AG04450 (cell line): ENCODE results near the gene KYAT1. TPM values are rescaled to one million over a fixed set of nuclear protein-coding genes. Genes with fewer than 3 reads are reported as not detected.

Experiments
- CTCF ChIA-PET: fragments of 300-600, 350-600 bp; formaldehyde crosslinking; extraction: SDS; loops from one replicate; lab custom pipeline; 2022; ENCODE audit warnings: antibody characterized with exemption, inconsistent platforms; lab: Charles Lee
- POLR2A ChIA-PET: fragments of 350-600 bp; formaldehyde crosslinking; extraction: SDS; loops from one replicate; lab custom pipeline; 2021; ENCODE audit warnings: antibody characterized with exemption, inconsistent platforms; lab: Yijun Ruan, JAX
- DNase-seq: peaks from one replicate; pipeline ENCODE4 v3.0.0-alpha.2; 2011; ENCODE audit warnings: low read depth, low spot score
- H3K27ac ChIP-seq: one replicate; pipeline ENCODE4 v1.5.1; 2012; ENCODE audit warnings: low read depth, low read length, control low read depth
- H3K27me3 ChIP-seq: one replicate; pipeline ENCODE4 v1.6.0; 2012; ENCODE audit warnings: low read length; ENCODE audit not compliant: control insufficient read depth, insufficient read depth
- H3K4me3 ChIP-seq: 2 replicates; pipeline ENCODE4 v1.5.1; 2011; ENCODE audit warnings: mild to moderate bottlenecking, low read depth, low read length, control low read depth
- H3K9me3 ChIP-seq: 2 replicates; pipeline ENCODE4 v1.5.1; 2012; ENCODE audit warnings: low read length; ENCODE audit not compliant: control insufficient read depth, insufficient read depth
- CTCF ChIP-seq: IDR thresholded peaks from 2 replicates; pipeline ENCODE4 v1.5.1; 2011; ENCODE audit warnings: low read depth, low read length, control low read depth, inconsistent platforms
- polyA plus RNA-seq: library from polyadenylated mRNA; depleted of rRNA; stranded (reverse); fragments of >200 nt; gene quantifications from 2 replicates; pipeline ENCODE4 v1.2.3, GENCODE V29; 2011

Gene KYAT1
- polyA plus RNA-seq, 1 experiment: 5.2 TPM

GRCh38 chr9:128823362-128823902 lies 58.3 kb downstream of the KYAT1 start:
- Histone ChIP-seq H3K9me3 (no peaks in the 10 kb centered on the region), H3K27me3 (no peaks in the 10 kb centered on the region), H3K27ac (no peak overlapping the region), H3K4me3 (no peak overlapping the region)
- CTCF ChIA-PET: no interaction called here
- DNase-seq: no peak
- POLR2A ChIA-PET: no interaction called here
- no peak for TF ChIP-seq CTCF

- ChIA-PET CTCF (no interaction called here), POLR2A (no interaction called here)
- no peak for TF ChIP-seq CTCF
- Histone ChIP-seq H3K27ac (no peak overlapping the region), H3K4me3 (no peak overlapping the region), H3K9me3 (peaks cover 2% of the 10 kb centered on the region), H3K27me3 (no peaks in the 10 kb centered on the region)
- no peak for DNase-seq
Observed at GRCh38 chr9:128822407-128823042, 59.2 kb downstream of the KYAT1 start.

GRCh38 chr9:128821584-128822406 lies 60.0 kb downstream of the KYAT1 start:
- ChIA-PET POLR2A (no interaction called here), CTCF (no interaction called here)
- no peak for TF ChIP-seq CTCF
- no peak for DNase-seq
- H3K4me3 ChIP-seq: no peak overlapping the region
- no peak overlapping the region for H3K27ac ChIP-seq
- no peaks in the 10 kb centered on the region for H3K27me3 ChIP-seq
- peaks cover 5% of the 10 kb centered on the region for H3K9me3 ChIP-seq

GRCh38 chr9:128820665-128821583 lies 60.8 kb downstream of the KYAT1 start:
- ChIA-PET CTCF (no interaction called here), POLR2A (no interaction called here)
- Histone ChIP-seq H3K27ac (no peak overlapping the region), H3K9me3 (peaks cover 5% of the 10 kb centered on the region), H3K4me3 (no peak overlapping the region), H3K27me3 (no peaks in the 10 kb centered on the region)
- no peak for TF ChIP-seq CTCF
- DNase-seq: no peak
